IMR-90 (cell line): ENCODE data around the gene DEGS2. TPM values are rescaled to one million over a fixed set of nuclear protein-coding genes. Genes with fewer than 3 reads are reported as not detected.
A peak's percentile ranks its signal among the peaks of the same experiment; 100 is the strongest.

Experiments
- ATAC-seq: fragments of 200-7000 bp; cut with Tn5 transposase; 2 replicates; pipeline ENCODE4 v1.9.1; 2020; ENCODE audit warnings: low read depth, mild to moderate bottlenecking, moderate library complexity
- BruUV-seq: library from RNA; stranded (reverse); fragments of 400-500 nt; replicated peaks from 2 replicates; lab custom pipeline; 2021; lab: Mats Ljungman, UMichigan
- CTCF ChIA-PET: fragments of 300-600 bp; formaldehyde crosslinking; extraction: SDS; loops from one replicate; lab custom pipeline; 2021; ENCODE audit warnings: antibody characterized with exemption; lab: Yijun Ruan, JAX
- POLR2A ChIA-PET: fragments of 300-600 bp; sonication (Branson Sonifier 250); formaldehyde crosslinking; loops from one replicate; lab custom pipeline; 2022; ENCODE audit warnings: antibody characterized with exemption; ENCODE audit not compliant: unreplicated experiment; lab: Charles Lee
- DNase-seq: peaks from one replicate; pipeline ENCODE4 v3.0.0; 2013
- H2AFZ ChIP-seq: replicated peaks from 2 replicates; pipeline ENCODE3; 2013; ENCODE audit warnings: low read length, mild to moderate bottlenecking; ENCODE audit not compliant: poor library complexity
- H2AK5ac ChIP-seq: 2 replicates; pipeline ENCODE4 v1.6.1; 2013; ENCODE audit warnings: low read depth, low read length, inconsistent platforms
- H2AK9ac ChIP-seq: replicated peaks from 2 replicates; pipeline ENCODE3; 2013; ENCODE audit warnings: mild to moderate bottlenecking, low read depth, low read length, moderate library complexity; ENCODE audit not compliant: poor library complexity
- H2BK120ac ChIP-seq: 2 replicates; pipeline ENCODE4 v1.6.1; 2013; ENCODE audit warnings: low read depth, low read length, inconsistent platforms
- H2BK15ac ChIP-seq: 3 replicates; pipeline ENCODE4 v1.6.1; 2013; ENCODE audit warnings: low read depth, low read length, inconsistent platforms
- H2BK20ac ChIP-seq: 2 replicates; pipeline ENCODE4 v1.6.1; 2013; ENCODE audit warnings: low read depth, mild to moderate bottlenecking, inconsistent platforms, low read length, moderate library complexity
- H2BK5ac ChIP-seq: 2 replicates; pipeline ENCODE4 v1.6.1; 2013; ENCODE audit warnings: mild to moderate bottlenecking, low read depth, low read length, inconsistent platforms; ENCODE audit not compliant: poor library complexity, severe bottlenecking
- H3K14ac ChIP-seq: replicated peaks from 2 replicates; pipeline ENCODE4 v1.6.1; 2013; ENCODE audit warnings: low read depth, low read length, inconsistent platforms
- H3K18ac ChIP-seq: 2 replicates; pipeline ENCODE4 v1.6.1; 2013; ENCODE audit warnings: low read depth, low read length, control low read depth
- H3K23ac ChIP-seq: 2 replicates; pipeline ENCODE4 v1.6.1; 2013; ENCODE audit warnings: low read depth, low read length, inconsistent platforms
- H3K27ac ChIP-seq: 2 replicates; pipeline ENCODE4 v1.5.1; 2013; ENCODE audit warnings: mild to moderate bottlenecking, control low read depth, low read length; ENCODE audit not compliant: insufficient read depth
- H3K27me3 ChIP-seq: 2 replicates; pipeline ENCODE4 v1.6.1; 2013; ENCODE audit warnings: low read length; ENCODE audit not compliant: control insufficient read depth, insufficient read depth
- H3K36me3 ChIP-seq: 2 replicates; pipeline ENCODE4 v1.6.1; 2013; ENCODE audit warnings: low read length, mixed read lengths; ENCODE audit not compliant: control insufficient read depth, insufficient read depth
- H3K4ac ChIP-seq: 2 replicates; pipeline ENCODE4 v1.6.1; 2013; ENCODE audit warnings: low read depth, low read length, inconsistent platforms
- H3K4me1 ChIP-seq: 2 replicates; pipeline ENCODE4 v1.6.1; 2013; ENCODE audit warnings: low read length, mixed read lengths; ENCODE audit not compliant: control insufficient read depth, insufficient read depth
- H3K4me2 ChIP-seq: 2 replicates; pipeline ENCODE4 v1.6.1; 2013; ENCODE audit warnings: low read depth, mild to moderate bottlenecking, control low read depth, low read length, moderate library complexity
- H3K4me3 ChIP-seq: 2 replicates; pipeline ENCODE4 v1.5.1; 2013; ENCODE audit warnings: low read depth, mild to moderate bottlenecking, control low read depth, low read length, moderate library complexity; ENCODE audit not compliant: insufficient read depth
- H3K56ac ChIP-seq: 2 replicates; pipeline ENCODE4 v1.6.1; 2013; ENCODE audit warnings: low read length, inconsistent platforms; ENCODE audit not compliant: insufficient read depth; ENCODE audit errors: extremely low read depth
- H3K79me1 ChIP-seq, 2 experiments: 2 replicates each; pipeline ENCODE4 v1.6.1; 2013; ENCODE audit warnings: low read length in 2 of 2, inconsistent platforms in 1 of 2, low read depth in 1 of 2
- H3K9ac ChIP-seq: 2 replicates; pipeline ENCODE4 v1.6.1; 2013; ENCODE audit warnings: low read depth, low read length, control low read depth
- H3K9me1 ChIP-seq: 2 replicates; pipeline ENCODE4 v1.6.1; 2013; ENCODE audit warnings: low read length, inconsistent platforms; ENCODE audit not compliant: insufficient read depth
- H3K9me3 ChIP-seq: 2 replicates; pipeline ENCODE4 v1.6.1; 2013; ENCODE audit warnings: low read length; ENCODE audit not compliant: control insufficient read depth, insufficient read depth
- H4K20me1 ChIP-seq: 2 replicates; pipeline ENCODE4 v1.6.1; 2013; ENCODE audit warnings: low read length, inconsistent platforms; ENCODE audit not compliant: insufficient read depth
- H4K5ac ChIP-seq: 2 replicates; pipeline ENCODE4 v1.6.1; 2013; ENCODE audit warnings: mild to moderate bottlenecking, low read depth, low read length, control low read depth
- H4K8ac ChIP-seq, 2 experiments: 2 replicates each; pipeline ENCODE4 v1.6.1; 2013; ENCODE audit warnings: low read depth in 2 of 2, low read length in 2 of 2, control low read depth in 1 of 2, inconsistent platforms in 1 of 2
- H4K91ac ChIP-seq: 2 replicates; pipeline ENCODE4 v1.6.1; 2013; ENCODE audit warnings: low read depth, low read length, inconsistent platforms; ENCODE audit not compliant: insufficient read depth
- CEBPB ChIP-seq: IDR thresholded peaks from 2 replicates; pipeline ENCODE4 v1.6.1; 2012; ENCODE audit warnings: low read depth, low read length, improper control_type of control experiment
- NFE2L2 ChIP-seq: fragments of 150-350 bp; IDR thresholded peaks from 2 replicates; pipeline ENCODE4 v1.6.1; 2016; ENCODE audit warnings: low read depth, mild to moderate bottlenecking, low read length
- RCOR1 ChIP-seq: IDR thresholded peaks from 2 replicates; pipeline ENCODE4 v1.6.1; 2012; ENCODE audit warnings: mild to moderate bottlenecking, low read length, improper control_type of control experiment; ENCODE audit not compliant: insufficient replicate concordance
- SMC3 ChIP-seq: fragments of 150-350 bp; IDR thresholded peaks from 2 replicates; pipeline ENCODE4 v1.6.1; 2016; ENCODE audit warnings: low read depth, mild to moderate bottlenecking, antibody characterized with exemption, low read length, moderate library complexity
- WGBS, 2 experiments: methylation state at CpG; one replicate each; pipeline versions ENCODE4 v1.1.5 to v1.1.7; 2013; ENCODE audit warnings: missing lambda C conversion rate in 2 of 2; ENCODE audit not compliant: insufficient read length in 1 of 2; ENCODE audit errors: extremely low coverage in 2 of 2; 5-methylcytosine and 5-hydroxymethylcytosine counted together
- dilution Hi-C: fragments of 300-500 bp; cut with HindIII; formaldehyde crosslinking; loops from one replicate; pipeline ENCODE4 v1.14.3; 2018; ENCODE audit warnings: low sequenced_read_pairs; ENCODE audit not compliant: unreplicated experiment
- in situ Hi-C: fragments of 300-500 bp; cut with MboI; formaldehyde crosslinking; loops from 3 replicates; pipeline ENCODE4 v1.14.3; 2019; ENCODE audit warnings: low sequenced_read_pairs, inconsistent platforms, mixed read lengths
- intact Hi-C: fragments of 100-400 bp; cut with micrococcal nuclease; formaldehyde crosslinking; loops from 2 replicates; pipeline ENCODE4 v1.10.0; 2022
- polyA plus RNA-seq, 3 experiments: library from polyadenylated mRNA; depleted of rRNA; stranded (reverse); fragments of >200 nt; gene quantifications; 2 replicates each; pipeline ENCODE4 v1.2.3, GENCODE V29; 2012; ENCODE audit warnings: low replicate concordance in 1 of 3
- total RNA-seq: library from RNA; depleted of rRNA; stranded (reverse); fragments of >200 nt; gene quantifications from 2 replicates; pipeline ENCODE4 v1.2.3, GENCODE V29; 2012

Gene DEGS2
- total and polyA plus RNA-seq, 2 of the 4 experiments (the other 2 are of a cell fraction), result not detected

- H3K36me3 ChIP-seq, result peaks cover 37% of the 10 kb centered on the region
- 100% methylated on average over 2 of the region's 13 CpGs; no CpG with 5 or more reads in 1 of the 2 experiments for WGBS, 2 experiments
- dilution Hi-C loops (no loop called here), intact Hi-C loops (no loop called here), in situ Hi-C loops (no loop called here)
- no TSS peak for BruUV-seq
- no peak overlapping the region for H4K8ac ChIP-seq
- no peak overlapping the region for H3K4ac ChIP-seq
- no peak overlapping the region for H3K56ac ChIP-seq
- no peak overlapping the region for H2AFZ ChIP-seq
- POLR2A ChIA-PET, result no interaction called here
- H4K20me1 ChIP-seq, result no peaks in the 10 kb centered on the region
- no peak overlapping the region for H3K4me2 ChIP-seq
- no peaks in the 10 kb centered on the region for H3K27me3 ChIP-seq
- no peaks in the 10 kb centered on the region for H3K79me1 ChIP-seq
- DNase-seq (no peak), ATAC-seq (no peak)
- H3K27ac ChIP-seq, result no peak overlapping the region
- TF ChIP-seq NFE2L2 (no peak), RCOR1 (no peak), SMC3 (no peak), CEBPB (no peak)
- H3K23ac ChIP-seq, result no peak overlapping the region
- H3K9ac ChIP-seq, result no peak overlapping the region
- H3K14ac ChIP-seq, result no peak overlapping the region
- no peak overlapping the region for H4K91ac ChIP-seq
- no peaks in the 10 kb centered on the region for H3K9me3 ChIP-seq
- CTCF ChIA-PET, result no interaction called here
- no peak overlapping the region for H3K18ac ChIP-seq
- no peak overlapping the region for H2AK5ac ChIP-seq
- no peak overlapping the region for H3K4me3 ChIP-seq
- H3K9me1 ChIP-seq, result peaks cover 12% of the 10 kb centered on the region
- H3K4me1 ChIP-seq, result 0 out of 2 replicates have a peak, but pooled peaks cover 3% of the 10 kb centered on the region
- no peak overlapping the region for H4K5ac ChIP-seq
- H2AK9ac ChIP-seq, result peak overlapping the region; percentile 40
- no peak overlapping the region for H2BK120ac ChIP-seq
- no peak overlapping the region for H2BK15ac ChIP-seq
- no peak overlapping the region for H2BK5ac ChIP-seq
- no peak overlapping the region for H2BK20ac ChIP-seq
Observed at GRCh38 chr14:100126401-100126800, 33.0 kb downstream of the DEGS2 start.
